Liver (tissue), 9 donors: ENCODE measurements around the gene CCND3. TPM values are rescaled to one million over a fixed set of nuclear protein-coding genes. Genes with fewer than 3 reads are reported as not detected.

Experiments
- DNase-seq: peaks from one replicate; pipeline ENCODE4 v3.0.0-alpha.2; 2017; ENCODE audit warnings: low spot score
- H3K27ac ChIP-seq, 2 donors: one replicate each; pipeline ENCODE4 v1.7.0; 2013; ENCODE audit warnings: inconsistent platforms in 2 of 2, low read length in 2 of 2, control low read depth in 1 of 2, low read depth in 1 of 2, mild to moderate bottlenecking in 1 of 2
- H3K27me3 ChIP-seq, 4 donors: one replicate each; pipeline versions ENCODE4 v1.6.1 to v1.7.0; 2013; ENCODE audit warnings: low read length in 3 of 4, inconsistent platforms in 1 of 4, mild to moderate bottlenecking in 1 of 4, moderate library complexity in 1 of 4; ENCODE audit not compliant: control insufficient read depth in 4 of 4, insufficient read depth in 4 of 4
- H3K36me3 ChIP-seq, 4 donors: one replicate each; pipeline versions ENCODE4 v1.6.1 to v1.7.0; 2013; ENCODE audit warnings: low read length in 3 of 4, mild to moderate bottlenecking in 3 of 4, low read depth in 1 of 4, moderate library complexity in 1 of 4; ENCODE audit not compliant: control insufficient read depth in 4 of 4, insufficient read depth in 3 of 4
- H3K4me1 ChIP-seq, 4 donors: one replicate each; pipeline versions ENCODE4 v1.6.1 to v1.7.0; 2013; ENCODE audit warnings: low read length in 3 of 4, mild to moderate bottlenecking in 3 of 4, moderate library complexity in 1 of 4; ENCODE audit not compliant: control insufficient read depth in 4 of 4, insufficient read depth in 4 of 4
- H3K4me3 ChIP-seq, 3 donors: one replicate each; pipeline versions ENCODE4 v1.6.1 to v1.7.0; 2013; ENCODE audit warnings: low read length in 3 of 3, control low read depth in 1 of 3, low read depth in 1 of 3, mild to moderate bottlenecking in 1 of 3
- H3K9ac ChIP-seq, 2 donors: one replicate each; pipeline ENCODE4 v1.7.0; 2013; ENCODE audit warnings: low read length in 2 of 2, mild to moderate bottlenecking in 2 of 2, moderate library complexity in 2 of 2, control low read depth in 1 of 2, low read depth in 1 of 2
- H3K9me3 ChIP-seq, 4 donors: one replicate each; pipeline versions ENCODE4 v1.6.1 to v1.7.0; 2013; ENCODE audit warnings: low read length in 3 of 4; ENCODE audit not compliant: control insufficient read depth in 4 of 4
- FOXA2 ChIP-seq: IDR thresholded peaks from 2 replicates; pipeline ENCODE4 v1.6.1; 2016; ENCODE audit warnings: antibody characterized with exemption
- GABPA ChIP-seq, 2 donors: IDR thresholded peaks in 1 of 2; conservative IDR thresholded peaks in 1 of 2; 2 replicates each; pipeline ENCODE4 v1.6.1; 2016; ENCODE audit warnings: antibody characterized with exemption in 2 of 2, mild to moderate bottlenecking in 1 of 2, moderate library complexity in 1 of 2
- HNF4A ChIP-seq, 2 donors: conservative IDR thresholded peaks; 2 replicates each; pipeline ENCODE4 v1.6.1; 2016; ENCODE audit warnings: antibody characterized with exemption in 2 of 2, mild to moderate bottlenecking in 2 of 2
- HNF4G ChIP-seq: IDR thresholded peaks from 2 replicates; pipeline ENCODE4 v1.6.1; 2016; ENCODE audit warnings: antibody characterized with exemption
- JUND ChIP-seq, 2 donors: IDR thresholded peaks; 2 replicates each; pipeline ENCODE4 v1.6.1; 2016; ENCODE audit warnings: antibody characterized with exemption in 2 of 2
- NR2F2 ChIP-seq: IDR thresholded peaks from 2 replicates; pipeline ENCODE4 v1.6.1; 2016; ENCODE audit warnings: antibody characterized with exemption
- RXRA ChIP-seq, 2 donors: IDR thresholded peaks; 2 replicates each; pipeline ENCODE4 v1.6.1; 2017 to 2018; ENCODE audit warnings: antibody characterized with exemption in 2 of 2, mild to moderate bottlenecking in 1 of 2
- YY1 ChIP-seq: IDR thresholded peaks from 2 replicates; pipeline ENCODE4 v1.6.1; 2016; ENCODE audit warnings: antibody characterized with exemption, mild to moderate bottlenecking
- WGBS: extraction: QIAGEN DNeasy Blood & Tissue Kit; methylation state at CpG from one replicate; pipeline ENCODE4 v1.1.7; 2013; 5-methylcytosine and 5-hydroxymethylcytosine counted together
- polyA plus RNA-seq, 2 donors: library from polyadenylated mRNA; stranded (reverse) in 1 of 2; unstranded in 1 of 2; fragments of 200-250 nt in 1 of 2; fragments of >200 nt in 1 of 2; fragmentation: Nextera tagmentation in 1 of 2; extraction: Ambion mirVana in 1 of 2; gene quantifications; one replicate each; pipeline versions ENCODE4 v1.2.1 to v1.2.3, GENCODE V29; 2013 to 2015
- total RNA-seq, 2 donors: library from RNA; depleted of rRNA; stranded (reverse); fragments of >200 nt; gene quantifications; one replicate each; pipeline ENCODE4 v1.2.3, GENCODE V29; 2014
- TF ChIP-seq, protein P1 (sequence below): IDR thresholded peaks from 2 replicates; pipeline ENCODE4 v1.6.1; 2016; ENCODE audit warnings: antibody characterized with exemption
- TF ChIP-seq, protein P2 (sequence below): fragments of 150-350 bp; IDR thresholded peaks from 2 replicates; pipeline ENCODE4 v1.5.1; 2017; ENCODE audit warnings: improper control_type of control experiment, low read depth, low read length; ENCODE audit not compliant: missing input control
- TF ChIP-seq, protein P3 (sequence below): IDR thresholded peaks from 2 replicates; pipeline ENCODE4 v1.6.1; 2016; ENCODE audit warnings: antibody characterized with exemption
- TF ChIP-seq, protein P4 (sequence below): IDR thresholded peaks from 2 replicates; pipeline ENCODE4 v1.6.1; 2016; ENCODE audit warnings: antibody characterized with exemption
- TF ChIP-seq, protein P5 (sequence below): IDR thresholded peaks from 2 replicates; pipeline ENCODE4 v1.6.1; 2016; ENCODE audit warnings: antibody characterized with exemption, mild to moderate bottlenecking
- donor health status: healthy.
- donor health status: healthy.
- donor health status: healthy.
- donor health status: healthy.
- donor health status: healthy.

Gene CCND3
- total and polyA plus RNA-seq, 4 donors: 11.6 to 54.3 (median 23.2) TPM

DNA sequence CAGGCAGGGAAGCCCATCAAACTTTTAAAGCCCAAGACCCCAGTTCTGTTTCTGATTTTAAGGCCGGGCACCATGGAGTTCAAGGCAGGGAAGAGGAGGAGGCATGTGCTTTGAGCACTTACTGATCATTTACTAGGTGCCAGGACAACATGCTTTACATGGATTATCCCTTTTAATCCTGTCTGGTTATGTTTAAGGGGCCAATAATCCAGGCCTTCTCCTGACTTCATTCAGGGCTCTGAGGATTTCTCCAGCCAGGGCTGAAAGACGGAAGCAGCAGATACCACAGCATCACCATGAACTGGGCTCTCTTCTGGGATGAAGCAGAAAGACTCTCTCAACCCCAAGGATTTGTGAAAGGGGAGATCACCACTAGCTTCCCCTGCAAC lies 4.1 kb downstream of the CCND3 start:
- H3K9me3 ChIP-seq: no peaks in the 10 kb centered on the region
- no peaks in the 10 kb centered on the region for H3K27me3 ChIP-seq
- H3K4me1 ChIP-seq: peaks cover 3 to 34% (median 19%) of the 10 kb centered on the region in 4 donors
- no peak overlapping the region for H3K27ac ChIP-seq
- no peak for DNase-seq
- TF ChIP-seq, protein P1, sequence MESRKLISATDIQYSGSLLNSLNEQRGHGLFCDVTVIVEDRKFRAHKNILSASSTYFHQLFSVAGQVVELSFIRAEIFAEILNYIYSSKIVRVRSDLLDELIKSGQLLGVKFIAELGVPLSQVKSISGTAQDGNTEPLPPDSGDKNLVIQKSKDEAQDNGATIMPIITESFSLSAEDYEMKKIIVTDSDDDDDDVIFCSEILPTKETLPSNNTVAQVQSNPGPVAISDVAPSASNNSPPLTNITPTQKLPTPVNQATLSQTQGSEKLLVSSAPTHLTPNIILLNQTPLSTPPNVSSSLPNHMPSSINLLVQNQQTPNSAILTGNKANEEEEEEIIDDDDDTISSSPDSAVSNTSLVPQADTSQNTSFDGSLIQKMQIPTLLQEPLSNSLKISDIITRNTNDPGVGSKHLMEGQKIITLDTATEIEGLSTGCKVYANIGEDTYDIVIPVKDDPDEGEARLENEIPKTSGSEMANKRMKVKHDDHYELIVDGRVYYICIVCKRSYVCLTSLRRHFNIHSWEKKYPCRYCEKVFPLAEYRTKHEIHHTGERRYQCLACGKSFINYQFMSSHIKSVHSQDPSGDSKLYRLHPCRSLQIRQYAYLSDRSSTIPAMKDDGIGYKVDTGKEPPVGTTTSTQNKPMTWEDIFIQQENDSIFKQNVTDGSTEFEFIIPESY: no peak
- TF ChIP-seq JUND (IDR thresholded peaks at IDR 0.05) (no peak), FOXA2 (no peak), NR2F2 (no peak), GABPA (IDR thresholded peaks at IDR 0.05 in 1 of 2, conservative IDR thresholded peaks at IDR 0.05 in 1 of 2) (no peak), YY1 (no peak), HNF4G (no peak), RXRA (IDR thresholded peaks at IDR 0.05) (no peak)
- TF ChIP-seq, protein P2, sequence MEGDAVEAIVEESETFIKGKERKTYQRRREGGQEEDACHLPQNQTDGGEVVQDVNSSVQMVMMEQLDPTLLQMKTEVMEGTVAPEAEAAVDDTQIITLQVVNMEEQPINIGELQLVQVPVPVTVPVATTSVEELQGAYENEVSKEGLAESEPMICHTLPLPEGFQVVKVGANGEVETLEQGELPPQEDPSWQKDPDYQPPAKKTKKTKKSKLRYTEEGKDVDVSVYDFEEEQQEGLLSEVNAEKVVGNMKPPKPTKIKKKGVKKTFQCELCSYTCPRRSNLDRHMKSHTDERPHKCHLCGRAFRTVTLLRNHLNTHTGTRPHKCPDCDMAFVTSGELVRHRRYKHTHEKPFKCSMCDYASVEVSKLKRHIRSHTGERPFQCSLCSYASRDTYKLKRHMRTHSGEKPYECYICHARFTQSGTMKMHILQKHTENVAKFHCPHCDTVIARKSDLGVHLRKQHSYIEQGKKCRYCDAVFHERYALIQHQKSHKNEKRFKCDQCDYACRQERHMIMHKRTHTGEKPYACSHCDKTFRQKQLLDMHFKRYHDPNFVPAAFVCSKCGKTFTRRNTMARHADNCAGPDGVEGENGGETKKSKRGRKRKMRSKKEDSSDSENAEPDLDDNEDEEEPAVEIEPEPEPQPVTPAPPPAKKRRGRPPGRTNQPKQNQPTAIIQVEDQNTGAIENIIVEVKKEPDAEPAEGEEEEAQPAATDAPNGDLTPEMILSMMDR: no peak
- TF ChIP-seq, protein P3, sequence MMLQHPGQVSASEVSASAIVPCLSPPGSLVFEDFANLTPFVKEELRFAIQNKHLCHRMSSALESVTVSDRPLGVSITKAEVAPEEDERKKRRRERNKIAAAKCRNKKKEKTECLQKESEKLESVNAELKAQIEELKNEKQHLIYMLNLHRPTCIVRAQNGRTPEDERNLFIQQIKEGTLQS: no peak
- TF ChIP-seq, protein P4, sequence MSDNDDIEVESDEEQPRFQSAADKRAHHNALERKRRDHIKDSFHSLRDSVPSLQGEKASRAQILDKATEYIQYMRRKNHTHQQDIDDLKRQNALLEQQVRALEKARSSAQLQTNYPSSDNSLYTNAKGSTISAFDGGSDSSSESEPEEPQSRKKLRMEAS: no peak
- TF ChIP-seq, protein P5, sequence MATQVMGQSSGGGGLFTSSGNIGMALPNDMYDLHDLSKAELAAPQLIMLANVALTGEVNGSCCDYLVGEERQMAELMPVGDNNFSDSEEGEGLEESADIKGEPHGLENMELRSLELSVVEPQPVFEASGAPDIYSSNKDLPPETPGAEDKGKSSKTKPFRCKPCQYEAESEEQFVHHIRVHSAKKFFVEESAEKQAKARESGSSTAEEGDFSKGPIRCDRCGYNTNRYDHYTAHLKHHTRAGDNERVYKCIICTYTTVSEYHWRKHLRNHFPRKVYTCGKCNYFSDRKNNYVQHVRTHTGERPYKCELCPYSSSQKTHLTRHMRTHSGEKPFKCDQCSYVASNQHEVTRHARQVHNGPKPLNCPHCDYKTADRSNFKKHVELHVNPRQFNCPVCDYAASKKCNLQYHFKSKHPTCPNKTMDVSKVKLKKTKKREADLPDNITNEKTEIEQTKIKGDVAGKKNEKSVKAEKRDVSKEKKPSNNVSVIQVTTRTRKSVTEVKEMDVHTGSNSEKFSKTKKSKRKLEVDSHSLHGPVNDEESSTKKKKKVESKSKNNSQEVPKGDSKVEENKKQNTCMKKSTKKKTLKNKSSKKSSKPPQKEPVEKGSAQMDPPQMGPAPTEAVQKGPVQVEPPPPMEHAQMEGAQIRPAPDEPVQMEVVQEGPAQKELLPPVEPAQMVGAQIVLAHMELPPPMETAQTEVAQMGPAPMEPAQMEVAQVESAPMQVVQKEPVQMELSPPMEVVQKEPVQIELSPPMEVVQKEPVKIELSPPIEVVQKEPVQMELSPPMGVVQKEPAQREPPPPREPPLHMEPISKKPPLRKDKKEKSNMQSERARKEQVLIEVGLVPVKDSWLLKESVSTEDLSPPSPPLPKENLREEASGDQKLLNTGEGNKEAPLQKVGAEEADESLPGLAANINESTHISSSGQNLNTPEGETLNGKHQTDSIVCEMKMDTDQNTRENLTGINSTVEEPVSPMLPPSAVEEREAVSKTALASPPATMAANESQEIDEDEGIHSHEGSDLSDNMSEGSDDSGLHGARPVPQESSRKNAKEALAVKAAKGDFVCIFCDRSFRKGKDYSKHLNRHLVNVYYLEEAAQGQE: no peak
- peaks cover 4 to 26% (median 18%) of the 10 kb centered on the region in 4 donors for H3K36me3 ChIP-seq
- no peak overlapping the region for H3K9ac ChIP-seq
- H3K4me3 ChIP-seq: no peak overlapping the region
- 61% methylated on average over 2 of the region's 2 CpGs for WGBS

DNA sequence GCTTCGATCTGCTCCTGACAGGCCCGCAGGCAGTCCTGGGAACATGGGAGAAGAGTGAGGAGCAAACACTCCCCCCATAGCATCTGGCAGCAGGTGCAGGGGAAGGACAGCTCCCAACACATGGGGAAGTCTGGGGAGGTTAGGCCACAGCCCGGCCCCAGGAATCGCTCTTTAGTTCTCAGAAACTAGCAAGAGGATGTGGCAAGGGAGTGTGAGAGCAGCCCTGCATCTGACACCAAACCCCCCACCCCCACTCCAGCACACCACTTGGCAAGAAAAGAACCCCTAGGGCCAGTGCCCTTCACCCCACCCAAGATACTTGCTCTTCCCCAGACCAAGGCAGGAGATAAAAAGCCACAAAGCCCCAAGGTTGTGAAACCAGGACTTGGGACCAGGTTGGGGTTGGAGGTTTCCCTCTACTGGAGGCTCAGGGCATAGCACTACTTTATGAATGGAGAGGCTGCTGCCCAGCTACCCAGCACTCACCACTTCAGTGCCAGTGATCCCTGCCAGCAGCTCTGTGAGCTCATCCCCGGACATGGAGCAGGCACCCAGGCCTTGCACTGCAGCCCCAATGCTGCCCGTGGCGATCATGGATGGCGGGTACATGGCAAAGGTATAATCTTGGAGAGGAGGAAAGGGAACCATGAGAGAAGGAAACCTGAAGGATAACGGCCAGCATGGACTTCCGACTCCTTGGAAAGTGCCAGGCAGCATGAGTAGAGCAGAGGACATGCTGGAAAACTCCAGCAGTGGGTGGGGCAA lies 5.4 kb downstream of the CCND3 start:
- Histone ChIP-seq H3K27ac (peak overlapping the region; percentile 33 to 61), H3K4me3 (no peak overlapping the region), H3K9me3 (no peaks in the 10 kb centered on the region), H3K36me3 (peaks cover 5 to 38% (median 27%) of the 10 kb centered on the region in 4 donors), H3K4me1 (peaks cover 3 to 27% (median 15%) of the 10 kb centered on the region in 4 donors), H3K9ac (no peak overlapping the region), H3K27me3 (no peaks in the 10 kb centered on the region)
- peak; percentile 73 for DNase-seq
- WGBS: 50% methylated on average over 10 of the region's 10 CpGs
- TF ChIP-seq, protein P3: no peak
- TF ChIP-seq NR2F2 (no peak), HNF4A (conservative IDR thresholded peaks at IDR 0.05) (peak; percentile 88 to 91)
- TF ChIP-seq, protein P1: no peak
- TF ChIP-seq, protein P5: no peak
